HEK293 (cell line): ENCODE data around the gene SIAH2.

Source experiments
- CTCF ChIA-PET: fragments of 350-600 bp; formaldehyde crosslinking; extraction: SDS; loops from one replicate; lab custom pipeline; 2021; ENCODE audit warnings: antibody characterized with exemption; lab: Yijun Ruan, JAX
- POLR2A ChIA-PET: fragments of 300-600 bp; formaldehyde crosslinking; extraction: SDS; loops from one replicate; lab custom pipeline; 2020; ENCODE audit warnings: antibody characterized with exemption, inconsistent platforms; lab: Yijun Ruan, JAX
- H3K27ac ChIP-seq: fragments of 200-500 bp; sonication (Bioruptor generic); 2 replicates; pipeline ENCODE4 v1.5.1; 2014; ENCODE audit warnings: low read depth, low read length, control low read depth, inconsistent platforms; ENCODE audit errors: extremely low read depth
- H3K36me3 ChIP-seq, 2 experiments: fragments of 200-500 bp in 1 of 2; sonication (Bioruptor generic) in 1 of 2; 1 replicate in 1 of 2; 2 replicates in 1 of 2; pipeline ENCODE4 v1.5.1; 2014 to 2017; ENCODE audit warnings: inconsistent platforms in 2 of 2, low read length in 2 of 2; ENCODE audit not compliant: control insufficient read depth in 2 of 2, insufficient read depth in 1 of 2
- H3K4me1 ChIP-seq: fragments of 200-500 bp; sonication (Bioruptor generic); 2 replicates; pipeline ENCODE4 v1.5.1; 2014; ENCODE audit warnings: mild to moderate bottlenecking, low read length, inconsistent platforms; ENCODE audit not compliant: control insufficient read depth, insufficient read depth
- H3K4me3 ChIP-seq: 2 replicates; pipeline ENCODE4 v1.5.1; 2011; ENCODE audit warnings: low read depth, mild to moderate bottlenecking, control low read depth, low read length, moderate library complexity
- H3K9me3 ChIP-seq: fragments of 200-500 bp; sonication (Bioruptor generic); 2 replicates; pipeline ENCODE4 v1.5.1; 2014; ENCODE audit warnings: low read depth, low read length, inconsistent platforms; ENCODE audit not compliant: control insufficient read depth, insufficient read depth
- BCL11B ChIP-seq: fragments of 450-650 bp; formaldehyde crosslinking; IDR thresholded peaks from 2 replicates; pipeline ENCODE4 v1.5.1; 2016; ENCODE audit warnings: low read depth, missing biosample characterization, missing genetic modification characterization
- GFI1B ChIP-seq: fragments of 450-650 bp; formaldehyde crosslinking; IDR thresholded peaks from 2 replicates; pipeline ENCODE4 v1.5.1; 2016; ENCODE audit warnings: missing biosample characterization, missing genetic modification characterization
- IKZF3 ChIP-seq: fragments of 450-650 bp; IDR thresholded peaks from 2 replicates; pipeline ENCODE4 v1.5.0; 2018; ENCODE audit warnings: missing biosample characterization, mild to moderate bottlenecking, missing genetic modification characterization, moderate library complexity
- SP2 ChIP-seq: fragments of 450-650 bp; formaldehyde crosslinking; IDR thresholded peaks from 2 replicates; pipeline ENCODE4 v1.5.1; 2016; ENCODE audit warnings: missing biosample characterization, missing genetic modification characterization
- ZBTB20 ChIP-seq: fragments of 450-650 bp; formaldehyde crosslinking; IDR thresholded peaks from 2 replicates; pipeline ENCODE4 v1.5.1; 2016; ENCODE audit warnings: missing biosample characterization, missing genetic modification characterization
- ZBTB49 ChIP-seq: fragments of 450-650 bp; formaldehyde crosslinking; IDR thresholded peaks from 2 replicates; pipeline ENCODE4 v1.5.1; 2016; ENCODE audit warnings: missing biosample characterization, missing genetic modification characterization, low read depth
- ZBTB8A ChIP-seq: fragments of 450-650 bp; formaldehyde crosslinking; IDR thresholded peaks from 2 replicates; pipeline ENCODE4 v1.5.1; 2016; ENCODE audit warnings: missing biosample characterization, missing genetic modification characterization
- ZNF114 ChIP-seq: fragments of 450-650 bp; formaldehyde crosslinking; IDR thresholded peaks from 2 replicates; pipeline ENCODE4 v1.5.0; 2017; ENCODE audit warnings: missing biosample characterization, missing genetic modification characterization
- ZNF146 ChIP-seq: fragments of 450-650 bp; formaldehyde crosslinking; IDR thresholded peaks from 2 replicates; pipeline ENCODE4 v1.5.1; 2016; ENCODE audit warnings: missing biosample characterization, missing genetic modification characterization
- ZNF19 ChIP-seq: fragments of 450-650 bp; formaldehyde crosslinking; IDR thresholded peaks from 2 replicates; pipeline ENCODE4; 2016; ENCODE audit warnings: missing biosample characterization, missing genetic modification characterization, low read depth
- ZNF248 ChIP-seq: fragments of 450-650 bp; formaldehyde crosslinking; IDR thresholded peaks from 2 replicates; pipeline ENCODE4 v1.5.1; 2017; ENCODE audit warnings: missing biosample characterization, missing genetic modification characterization
- ZNF548 ChIP-seq: fragments of 450-650 bp; formaldehyde crosslinking; IDR thresholded peaks from 2 replicates; pipeline ENCODE4 v1.5.1; 2016; ENCODE audit warnings: missing biosample characterization, missing genetic modification characterization
- ZNF549 ChIP-seq: fragments of 450-650 bp; IDR thresholded peaks from 2 replicates; pipeline ENCODE4 v1.5.1; 2018; ENCODE audit warnings: missing biosample characterization, missing genetic modification characterization, mild to moderate bottlenecking, inconsistent platforms, moderate library complexity
- ZNF677 ChIP-seq: fragments of 450-650 bp; IDR thresholded peaks from 2 replicates; pipeline ENCODE4 v1.5.0; 2018; ENCODE audit warnings: missing biosample characterization, mild to moderate bottlenecking, missing genetic modification characterization, moderate library complexity
- ZNF747 ChIP-seq: fragments of 450-650 bp; formaldehyde crosslinking; IDR thresholded peaks from 2 replicates; pipeline ENCODE4 v1.5.1; 2016; ENCODE audit warnings: missing biosample characterization, missing genetic modification characterization
- ZSCAN16 ChIP-seq: fragments of 450-650 bp; formaldehyde crosslinking; IDR thresholded peaks from 2 replicates; pipeline ENCODE4 v1.5.1; 2016; ENCODE audit warnings: missing biosample characterization, missing genetic modification characterization
- TF ChIP-seq, protein P1 (sequence below): fragments of 450-650 bp; formaldehyde crosslinking; IDR thresholded peaks from 2 replicates; pipeline ENCODE4 v1.5.1; 2016; ENCODE audit warnings: missing biosample characterization, missing genetic modification characterization
- TF ChIP-seq, protein P2 (sequence below): fragments of 450-650 bp; formaldehyde crosslinking; IDR thresholded peaks from 2 replicates; pipeline ENCODE4 v1.5.1; 2017; ENCODE audit warnings: missing biosample characterization, missing genetic modification characterization

SIAH2 gene

GRCh38 chr3:150806185-150806835 lies 43.3 kb upstream of the SIAH2 start (continued):
- no peak for TF ChIP-seq GFI1B (tag by site-specific recombination)

DNA sequence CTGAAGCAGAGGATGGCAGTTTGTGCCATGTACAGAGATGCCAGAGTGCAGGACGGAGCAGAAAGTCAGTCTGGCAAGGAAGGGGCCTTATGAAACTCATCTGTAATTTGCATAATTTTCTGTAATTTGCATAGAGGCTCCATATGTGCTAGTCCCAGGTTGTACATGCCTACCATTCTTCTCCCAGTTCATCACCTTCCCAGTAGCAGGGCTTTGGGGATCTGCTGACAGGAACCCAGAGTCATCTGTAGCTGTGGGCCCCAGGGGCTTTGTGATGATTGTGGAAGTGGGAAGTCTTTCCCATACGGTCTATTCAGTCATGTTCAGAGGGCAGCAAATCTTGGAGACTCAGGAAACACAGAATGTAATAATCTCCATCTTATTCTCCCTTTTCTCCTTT lies 42.4 kb upstream of the SIAH2 start:
- no peak overlapping the region for H3K4me3 ChIP-seq
- ChIA-PET POLR2A (no interaction called here), CTCF (no interaction called here)

GRCh38 chr3:150803440-150803985 lies 40.5 kb upstream of the SIAH2 start:
- CTCF ChIA-PET, result no interaction called here

More for the DNA sequence above, 42.4 kb upstream of the SIAH2 start:
- TF ChIP-seq ZBTB49 (tag by site-specific recombination) (no peak), SP2 (tag by site-specific recombination) (no peak), ZSCAN16 (tag by site-specific recombination) (no peak), ZNF549 (no peak), ZNF146 (tag by site-specific recombination) (no peak), ZNF114 (tag by site-specific recombination) (no peak)
- TF ChIP-seq, protein P1, sequence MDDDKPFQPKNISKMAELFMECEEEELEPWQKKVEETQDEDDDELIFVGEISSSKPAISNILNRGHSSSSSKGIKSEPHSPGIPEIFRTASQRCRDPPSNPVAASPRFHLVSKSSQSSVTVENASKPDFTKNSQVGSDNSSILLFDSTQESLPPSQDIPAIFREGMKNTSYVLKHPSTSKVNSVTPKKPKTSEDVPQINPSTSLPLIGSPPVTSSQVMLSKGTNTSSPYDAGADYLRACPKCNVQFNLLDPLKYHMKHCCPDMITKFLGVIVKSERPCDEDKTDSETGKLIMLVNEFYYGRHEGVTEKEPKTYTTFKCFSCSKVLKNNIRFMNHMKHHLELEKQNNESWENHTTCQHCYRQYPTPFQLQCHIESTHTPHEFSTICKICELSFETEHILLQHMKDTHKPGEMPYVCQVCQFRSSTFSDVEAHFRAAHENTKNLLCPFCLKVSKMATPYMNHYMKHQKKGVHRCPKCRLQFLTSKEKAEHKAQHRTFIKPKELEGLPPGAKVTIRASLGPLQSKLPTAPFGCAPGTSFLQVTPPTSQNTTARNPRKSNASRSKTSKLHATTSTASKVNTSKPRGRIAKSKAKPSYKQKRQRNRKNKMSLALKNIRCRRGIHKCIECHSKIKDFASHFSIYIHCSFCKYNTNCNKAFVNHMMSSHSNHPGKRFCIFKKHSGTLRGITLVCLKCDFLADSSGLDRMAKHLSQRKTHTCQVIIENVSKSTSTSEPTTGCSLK (tag by site-specific recombination), result no peak
- Histone ChIP-seq H3K9me3 (no peaks in the 10 kb centered on the region), H3K27ac (no peak overlapping the region), H3K4me1 (no peaks in the 10 kb centered on the region), H3K36me3 (no peaks in the 10 kb centered on the region)

More at GRCh38 chr3:150803440-150803985, 40.5 kb upstream of the SIAH2 start:
- POLR2A ChIA-PET, result no interaction called here
- Histone ChIP-seq H3K4me3 (no peak overlapping the region), H3K36me3 (no peaks in the 10 kb centered on the region), H3K27ac (no peak overlapping the region), H3K9me3 (no peaks in the 10 kb centered on the region), H3K4me1 (0 out of 2 replicates have a peak, but pooled peaks cover under 1% of the 10 kb centered on the region)
- TF ChIP-seq ZNF677, result no peak
- TF ChIP-seq ZBTB20, result no peak
- TF ChIP-seq ZBTB8A (tag by site-specific recombination), result no peak
- TF ChIP-seq ZNF747 (tag by site-specific recombination), result no peak
- no peak for TF ChIP-seq ZNF19
- no peak for TF ChIP-seq GFI1B (tag by site-specific recombination)
- TF ChIP-seq IKZF3 (tag by site-specific recombination), result no peak
- TF ChIP-seq ZNF548, result no peak
- no peak for TF ChIP-seq ZNF248
- TF ChIP-seq, protein P2, sequence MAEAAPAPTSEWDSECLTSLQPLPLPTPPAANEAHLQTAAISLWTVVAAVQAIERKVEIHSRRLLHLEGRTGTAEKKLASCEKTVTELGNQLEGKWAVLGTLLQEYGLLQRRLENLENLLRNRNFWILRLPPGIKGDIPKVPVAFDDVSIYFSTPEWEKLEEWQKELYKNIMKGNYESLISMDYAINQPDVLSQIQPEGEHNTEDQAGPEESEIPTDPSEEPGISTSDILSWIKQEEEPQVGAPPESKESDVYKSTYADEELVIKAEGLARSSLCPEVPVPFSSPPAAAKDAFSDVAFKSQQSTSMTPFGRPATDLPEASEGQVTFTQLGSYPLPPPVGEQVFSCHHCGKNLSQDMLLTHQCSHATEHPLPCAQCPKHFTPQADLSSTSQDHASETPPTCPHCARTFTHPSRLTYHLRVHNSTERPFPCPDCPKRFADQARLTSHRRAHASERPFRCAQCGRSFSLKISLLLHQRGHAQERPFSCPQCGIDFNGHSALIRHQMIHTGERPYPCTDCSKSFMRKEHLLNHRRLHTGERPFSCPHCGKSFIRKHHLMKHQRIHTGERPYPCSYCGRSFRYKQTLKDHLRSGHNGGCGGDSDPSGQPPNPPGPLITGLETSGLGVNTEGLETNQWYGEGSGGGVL, result no peak
- TF ChIP-seq, protein P1 (tag by site-specific recombination), result no peak
- no peak for TF ChIP-seq BCL11B (tag by site-specific recombination)
